ENCODE measurements around the gene SECISBP2L. TPM values are rescaled to one million over a fixed set of nuclear protein-coding genes. Genes with fewer than 3 reads are reported as not detected.

The SECISBP2L gene
- total RNA-seq, 2 donors from 2014 or later = 39.6 to 46.4 TPM

DNA sequence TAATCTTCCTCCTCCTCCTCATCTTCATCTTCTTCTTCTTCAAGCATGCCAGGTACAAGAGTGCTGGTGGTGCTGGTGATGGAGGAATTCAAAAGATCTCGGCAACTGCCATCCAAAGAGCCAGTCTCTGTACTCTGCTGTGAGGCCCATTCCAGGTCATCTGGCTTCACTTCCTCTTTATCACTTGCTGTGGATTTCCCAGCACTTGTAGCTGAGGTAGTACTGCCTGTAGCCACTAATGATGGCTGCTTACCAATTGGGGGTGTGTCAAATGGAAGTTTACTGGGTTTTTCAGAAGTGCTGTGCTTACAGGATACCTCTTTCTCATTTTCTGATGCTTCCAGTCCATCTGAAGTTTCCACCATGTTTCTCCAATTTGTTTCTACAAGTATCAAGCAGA, 53.7 kb downstream of the SECISBP2L start:
- TF ChIP-seq POLR2AphosphoS5 (IDR thresholded peaks at IDR 0.05) (no peak), POLR2A (IDR thresholded peaks at IDR 0.05) (no peak), CTCF (IDR thresholded peaks at IDR 0.05) (no peak)

GRCh38 chr15:48992096-48992495, 54.1 kb downstream of the SECISBP2L start:
- H3K4me1 ChIP-seq (replicated peaks) = peaks cover 4% of the 10 kb centered on the region
- peaks cover 0 to 8% of the 10 kb centered on the region in 2 donors for H3K36me3 ChIP-seq
- no peak for DNase-seq (ENCODE audit: low spot score)
- H3K27me3 ChIP-seq (replicated peaks; ENCODE audit: insufficient read depth) = no peaks in the 10 kb centered on the region
- WGBS = 91% methylated on average over 6 of the region's 6 CpGs
- TF ChIP-seq POLR2AphosphoS5 (IDR thresholded peaks at IDR 0.05) = no peak
- TF ChIP-seq CTCF (IDR thresholded peaks at IDR 0.05) = no peak
- TF ChIP-seq POLR2A (IDR thresholded peaks at IDR 0.05) = no peak
- intact Hi-C loops (cut with DNase I) = no loop called here
- H3K9me3 ChIP-seq = no peaks in the 10 kb centered on the region
- no peak overlapping the region for H3K27ac ChIP-seq
- H3K4me3 ChIP-seq = no peak overlapping the region

More for the DNA sequence above, 53.7 kb downstream of the SECISBP2L start:
- Histone ChIP-seq H3K4me1 (replicated peaks) (peaks cover 4% of the 10 kb centered on the region), H3K27me3 (replicated peaks; ENCODE audit: insufficient read depth) (no peaks in the 10 kb centered on the region), H3K36me3 (peaks cover 0 to 8% of the 10 kb centered on the region in 2 donors), H3K9me3 (no peaks in the 10 kb centered on the region), H3K4me3 (no peak overlapping the region), H3K27ac (no peak overlapping the region)
- no peak for DNase-seq (ENCODE audit: low spot score)
- WGBS = 100% methylated on average over 1 of the region's 1 CpG
- intact Hi-C loops (cut with DNase I) = no loop called here

DNA sequence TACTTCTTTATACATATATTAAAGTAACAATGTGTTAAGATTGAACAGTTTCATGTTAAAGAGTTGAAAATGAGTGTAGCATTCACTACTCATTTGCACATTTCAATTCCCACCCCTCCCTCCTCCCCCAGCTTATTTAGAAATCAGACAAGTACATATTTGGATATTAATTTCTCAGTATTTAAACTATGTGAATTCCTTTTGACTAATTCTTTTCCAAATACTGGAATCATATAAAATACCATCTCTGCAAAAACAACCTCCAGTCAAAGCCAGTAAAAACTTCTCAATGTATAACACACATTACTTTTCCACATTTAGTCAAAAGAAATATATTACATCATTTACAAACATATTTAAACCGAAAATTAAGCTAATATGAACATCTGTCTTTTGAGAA, 57.1 kb downstream of the SECISBP2L start:
- 71% methylated on average over 1 of the region's 1 CpG for WGBS
- no peak overlapping the region for H3K27ac ChIP-seq
- DNase-seq (ENCODE audit: low spot score) = no peak
- H3K4me1 ChIP-seq (replicated peaks) = peaks cover 2% of the 10 kb centered on the region
- no peak for TF ChIP-seq POLR2A (IDR thresholded peaks at IDR 0.05)
- TF ChIP-seq CTCF (IDR thresholded peaks at IDR 0.05) = no peak
- TF ChIP-seq POLR2AphosphoS5 (IDR thresholded peaks at IDR 0.05) = no peak
- no peaks in the 10 kb centered on the region for H3K27me3 ChIP-seq (replicated peaks; ENCODE audit: insufficient read depth)
- peaks cover 0 to 8% of the 10 kb centered on the region in 2 donors for H3K36me3 ChIP-seq
- intact Hi-C loops (cut with DNase I) = no loop called here
- no peaks in the 10 kb centered on the region for H3K9me3 ChIP-seq
- H3K4me3 ChIP-seq = no peak overlapping the region

DNA sequence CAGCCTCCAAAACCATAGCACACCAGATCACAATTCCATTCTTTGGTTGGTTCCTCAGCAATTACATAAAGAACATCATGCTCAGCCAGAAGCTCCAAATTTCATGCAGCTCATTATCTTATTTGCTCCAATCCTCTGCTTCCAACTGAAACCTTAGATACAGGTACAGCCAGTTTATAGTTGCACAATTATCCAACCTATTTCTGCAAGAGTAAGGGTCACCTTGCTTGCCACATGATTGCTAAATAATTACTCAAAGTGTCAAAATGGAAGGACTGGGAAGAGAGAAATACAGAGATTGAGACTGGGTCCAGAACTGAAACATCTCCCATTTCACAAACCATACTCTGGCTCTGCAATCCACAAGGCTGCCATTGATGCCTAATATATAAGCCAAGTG, 59.1 kb downstream of the SECISBP2L start:
- Histone ChIP-seq H3K9me3 (no peaks in the 10 kb centered on the region), H3K36me3 (peaks cover 0 to 3% of the 10 kb centered on the region in 2 donors), H3K4me1 (replicated peaks) (no peaks in the 10 kb centered on the region), H3K4me3 (no peak overlapping the region), H3K27ac (no peak overlapping the region), H3K27me3 (replicated peaks; ENCODE audit: insufficient read depth) (no peaks in the 10 kb centered on the region)
- no peak for DNase-seq (ENCODE audit: low spot score)
- TF ChIP-seq POLR2AphosphoS5 (IDR thresholded peaks at IDR 0.05) = no peak
- no peak for TF ChIP-seq CTCF (IDR thresholded peaks at IDR 0.05)
- no peak for TF ChIP-seq POLR2A (IDR thresholded peaks at IDR 0.05)
- intact Hi-C loops (cut with DNase I) = no loop called here

GRCh38 chr15:48986240-48986639, 60.0 kb downstream of the SECISBP2L start:
- H3K36me3 ChIP-seq = no peaks in the 10 kb centered on the region
- no peak for DNase-seq (ENCODE audit: low spot score)
- H3K4me3 ChIP-seq = no peak overlapping the region
- WGBS = 57% methylated on average over 5 of the region's 5 CpGs
- no peak for TF ChIP-seq POLR2A (IDR thresholded peaks at IDR 0.05)
- intact Hi-C loops (cut with DNase I) = no loop called here
- no peaks in the 10 kb centered on the region for H3K27me3 ChIP-seq (replicated peaks; ENCODE audit: insufficient read depth)
- H3K27ac ChIP-seq = no peak overlapping the region
- H3K9me3 ChIP-seq = no peaks in the 10 kb centered on the region
- no peaks in the 10 kb centered on the region for H3K4me1 ChIP-seq (replicated peaks)

Measured in prostate gland (tissue), 2 donors.